Liver (tissue), 3 donors: ENCODE results near the gene SOX5.

ENCODE experiments used
- EGR1 ChIP-seq, 2 donors: IDR thresholded peaks; 2 replicates each; pipeline ENCODE4 v1.6.1; 2016 to 2018; ENCODE audit warnings: antibody characterized with exemption in 2 of 2, low read depth in 2 of 2
- FOXA1 ChIP-seq: IDR thresholded peaks from 2 replicates; pipeline ENCODE4 v1.6.1; 2016; ENCODE audit warnings: antibody characterized with exemption
- JUND ChIP-seq, 2 donors: IDR thresholded peaks; 2 replicates each; pipeline ENCODE4 v1.6.1; 2016; ENCODE audit warnings: antibody characterized with exemption in 2 of 2
- RAD21 ChIP-seq, 2 donors: IDR thresholded peaks; 2 replicates each; pipeline ENCODE4 v1.6.1; 2016; ENCODE audit warnings: antibody characterized with exemption in 2 of 2, mild to moderate bottlenecking in 2 of 2
- RXRA ChIP-seq, 2 donors: IDR thresholded peaks; 2 replicates each; pipeline ENCODE4 v1.6.1; 2017 to 2018; ENCODE audit warnings: antibody characterized with exemption in 2 of 2, mild to moderate bottlenecking in 1 of 2
- TAF1 ChIP-seq: conservative IDR thresholded peaks from 2 replicates; pipeline ENCODE4 v1.6.1; 2016; ENCODE audit warnings: antibody characterized with exemption, mild to moderate bottlenecking
- YY1 ChIP-seq: IDR thresholded peaks from 2 replicates; pipeline ENCODE4 v1.6.1; 2016; ENCODE audit warnings: antibody characterized with exemption, mild to moderate bottlenecking
- TF ChIP-seq, protein P1 (sequence below): IDR thresholded peaks from 2 replicates; pipeline ENCODE4 v1.6.1; 2016; ENCODE audit warnings: antibody characterized with exemption
- TF ChIP-seq, protein P2 (sequence below): fragments of 150-350 bp; IDR thresholded peaks from 2 replicates; pipeline ENCODE4 v1.5.1; 2017; ENCODE audit warnings: improper control_type of control experiment, low read depth, low read length; ENCODE audit not compliant: missing input control
- TF ChIP-seq, protein P3 (sequence below): IDR thresholded peaks from 2 replicates; pipeline ENCODE4 v1.6.1; 2016; ENCODE audit warnings: antibody characterized with exemption
- TF ChIP-seq, protein P4 (sequence below): IDR thresholded peaks from 2 replicates; pipeline ENCODE4 v1.6.1; 2016; ENCODE audit warnings: antibody characterized with exemption, mild to moderate bottlenecking
- TF ChIP-seq, protein P5 (sequence below): IDR thresholded peaks from 2 replicates; pipeline ENCODE4 v1.6.1; 2016; ENCODE audit warnings: antibody characterized with exemption
- donor health status: healthy.
- donor health status: healthy.

DNA sequence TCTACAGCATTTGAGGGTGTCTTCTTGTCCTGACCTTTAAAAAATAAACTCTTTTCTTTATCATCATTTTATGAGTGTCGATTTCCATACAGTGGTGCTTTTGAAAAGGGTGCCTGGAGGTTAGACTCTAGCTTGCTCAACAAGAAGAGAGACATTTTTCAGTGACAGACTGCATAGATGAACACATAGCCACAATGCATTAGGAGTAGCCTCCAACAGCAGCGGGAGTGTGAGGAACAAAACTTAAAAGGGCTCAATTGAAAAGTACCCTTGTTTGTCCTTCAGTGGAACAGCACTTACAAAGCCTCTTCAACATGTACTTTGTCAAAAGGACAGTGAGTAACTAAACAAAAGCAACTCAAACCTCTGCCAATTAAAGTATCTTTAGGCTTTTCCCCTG lies 119.3 kb downstream of the SOX5 start:
- TF ChIP-seq YY1: no peak
- no peak for TF ChIP-seq FOXA1
- TF ChIP-seq, protein P1, sequence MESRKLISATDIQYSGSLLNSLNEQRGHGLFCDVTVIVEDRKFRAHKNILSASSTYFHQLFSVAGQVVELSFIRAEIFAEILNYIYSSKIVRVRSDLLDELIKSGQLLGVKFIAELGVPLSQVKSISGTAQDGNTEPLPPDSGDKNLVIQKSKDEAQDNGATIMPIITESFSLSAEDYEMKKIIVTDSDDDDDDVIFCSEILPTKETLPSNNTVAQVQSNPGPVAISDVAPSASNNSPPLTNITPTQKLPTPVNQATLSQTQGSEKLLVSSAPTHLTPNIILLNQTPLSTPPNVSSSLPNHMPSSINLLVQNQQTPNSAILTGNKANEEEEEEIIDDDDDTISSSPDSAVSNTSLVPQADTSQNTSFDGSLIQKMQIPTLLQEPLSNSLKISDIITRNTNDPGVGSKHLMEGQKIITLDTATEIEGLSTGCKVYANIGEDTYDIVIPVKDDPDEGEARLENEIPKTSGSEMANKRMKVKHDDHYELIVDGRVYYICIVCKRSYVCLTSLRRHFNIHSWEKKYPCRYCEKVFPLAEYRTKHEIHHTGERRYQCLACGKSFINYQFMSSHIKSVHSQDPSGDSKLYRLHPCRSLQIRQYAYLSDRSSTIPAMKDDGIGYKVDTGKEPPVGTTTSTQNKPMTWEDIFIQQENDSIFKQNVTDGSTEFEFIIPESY: no peak
- TF ChIP-seq, protein P2, sequence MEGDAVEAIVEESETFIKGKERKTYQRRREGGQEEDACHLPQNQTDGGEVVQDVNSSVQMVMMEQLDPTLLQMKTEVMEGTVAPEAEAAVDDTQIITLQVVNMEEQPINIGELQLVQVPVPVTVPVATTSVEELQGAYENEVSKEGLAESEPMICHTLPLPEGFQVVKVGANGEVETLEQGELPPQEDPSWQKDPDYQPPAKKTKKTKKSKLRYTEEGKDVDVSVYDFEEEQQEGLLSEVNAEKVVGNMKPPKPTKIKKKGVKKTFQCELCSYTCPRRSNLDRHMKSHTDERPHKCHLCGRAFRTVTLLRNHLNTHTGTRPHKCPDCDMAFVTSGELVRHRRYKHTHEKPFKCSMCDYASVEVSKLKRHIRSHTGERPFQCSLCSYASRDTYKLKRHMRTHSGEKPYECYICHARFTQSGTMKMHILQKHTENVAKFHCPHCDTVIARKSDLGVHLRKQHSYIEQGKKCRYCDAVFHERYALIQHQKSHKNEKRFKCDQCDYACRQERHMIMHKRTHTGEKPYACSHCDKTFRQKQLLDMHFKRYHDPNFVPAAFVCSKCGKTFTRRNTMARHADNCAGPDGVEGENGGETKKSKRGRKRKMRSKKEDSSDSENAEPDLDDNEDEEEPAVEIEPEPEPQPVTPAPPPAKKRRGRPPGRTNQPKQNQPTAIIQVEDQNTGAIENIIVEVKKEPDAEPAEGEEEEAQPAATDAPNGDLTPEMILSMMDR: no peak
- no peak for TF ChIP-seq TAF1
- no peak for TF ChIP-seq EGR1 (IDR thresholded peaks at IDR 0.05; ENCODE audit: low read depth in 2 of 2)
- TF ChIP-seq JUND (IDR thresholded peaks at IDR 0.05): no peak
- TF ChIP-seq, protein P3, sequence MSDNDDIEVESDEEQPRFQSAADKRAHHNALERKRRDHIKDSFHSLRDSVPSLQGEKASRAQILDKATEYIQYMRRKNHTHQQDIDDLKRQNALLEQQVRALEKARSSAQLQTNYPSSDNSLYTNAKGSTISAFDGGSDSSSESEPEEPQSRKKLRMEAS: no peak
- TF ChIP-seq, protein P4, sequence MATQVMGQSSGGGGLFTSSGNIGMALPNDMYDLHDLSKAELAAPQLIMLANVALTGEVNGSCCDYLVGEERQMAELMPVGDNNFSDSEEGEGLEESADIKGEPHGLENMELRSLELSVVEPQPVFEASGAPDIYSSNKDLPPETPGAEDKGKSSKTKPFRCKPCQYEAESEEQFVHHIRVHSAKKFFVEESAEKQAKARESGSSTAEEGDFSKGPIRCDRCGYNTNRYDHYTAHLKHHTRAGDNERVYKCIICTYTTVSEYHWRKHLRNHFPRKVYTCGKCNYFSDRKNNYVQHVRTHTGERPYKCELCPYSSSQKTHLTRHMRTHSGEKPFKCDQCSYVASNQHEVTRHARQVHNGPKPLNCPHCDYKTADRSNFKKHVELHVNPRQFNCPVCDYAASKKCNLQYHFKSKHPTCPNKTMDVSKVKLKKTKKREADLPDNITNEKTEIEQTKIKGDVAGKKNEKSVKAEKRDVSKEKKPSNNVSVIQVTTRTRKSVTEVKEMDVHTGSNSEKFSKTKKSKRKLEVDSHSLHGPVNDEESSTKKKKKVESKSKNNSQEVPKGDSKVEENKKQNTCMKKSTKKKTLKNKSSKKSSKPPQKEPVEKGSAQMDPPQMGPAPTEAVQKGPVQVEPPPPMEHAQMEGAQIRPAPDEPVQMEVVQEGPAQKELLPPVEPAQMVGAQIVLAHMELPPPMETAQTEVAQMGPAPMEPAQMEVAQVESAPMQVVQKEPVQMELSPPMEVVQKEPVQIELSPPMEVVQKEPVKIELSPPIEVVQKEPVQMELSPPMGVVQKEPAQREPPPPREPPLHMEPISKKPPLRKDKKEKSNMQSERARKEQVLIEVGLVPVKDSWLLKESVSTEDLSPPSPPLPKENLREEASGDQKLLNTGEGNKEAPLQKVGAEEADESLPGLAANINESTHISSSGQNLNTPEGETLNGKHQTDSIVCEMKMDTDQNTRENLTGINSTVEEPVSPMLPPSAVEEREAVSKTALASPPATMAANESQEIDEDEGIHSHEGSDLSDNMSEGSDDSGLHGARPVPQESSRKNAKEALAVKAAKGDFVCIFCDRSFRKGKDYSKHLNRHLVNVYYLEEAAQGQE: no peak
- TF ChIP-seq, protein P5, sequence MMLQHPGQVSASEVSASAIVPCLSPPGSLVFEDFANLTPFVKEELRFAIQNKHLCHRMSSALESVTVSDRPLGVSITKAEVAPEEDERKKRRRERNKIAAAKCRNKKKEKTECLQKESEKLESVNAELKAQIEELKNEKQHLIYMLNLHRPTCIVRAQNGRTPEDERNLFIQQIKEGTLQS: no peak
- TF ChIP-seq RXRA (IDR thresholded peaks at IDR 0.05): no peak
- TF ChIP-seq RAD21 (IDR thresholded peaks at IDR 0.05): no peak
